GM23338 (cell line): ENCODE results near the gene ERP44.

ENCODE experiments used
- CTCF ChIP-seq, 2 experiments: fragments of 200-600 bp in 1 of 2; sonication (generic) in 1 of 2; conservative IDR thresholded peaks; 2 replicates each; pipeline versions ENCODE4 v1.5.1 to v1.6.1; 2016 to 2017; ENCODE audit warnings: antibody characterized with exemption in 2 of 2, low read depth in 2 of 2, mild to moderate bottlenecking in 2 of 2, moderate library complexity in 1 of 2
- EZH2 ChIP-seq: fragments of 200-600 bp; sonication (generic); IDR thresholded peaks from one replicate; pipeline ENCODE4 v1.8.0; 2017; ENCODE audit warnings: antibody characterized with exemption, mild to moderate bottlenecking, low read depth; ENCODE audit not compliant: unreplicated experiment
- POLR2AphosphoS5 ChIP-seq: IDR thresholded peaks from 2 replicates; pipeline ENCODE4 v1.6.1; 2016; ENCODE audit warnings: antibody characterized with exemption, low read depth
- REST ChIP-seq: IDR thresholded peaks from one replicate; pipeline ENCODE4 v1.6.1; 2018; ENCODE audit warnings: antibody characterized with exemption; ENCODE audit not compliant: unreplicated experiment

- no peak for TF ChIP-seq CTCF (conservative IDR thresholded peaks at IDR 0.05; ENCODE audit: low read depth in 2 of 2)
- no peak for TF ChIP-seq EZH2
- no peak for TF ChIP-seq POLR2AphosphoS5
- TF ChIP-seq REST = no peak
Observed at GRCh38 chr9:100070104-100071041, 28.4 kb downstream of the ERP44 start.
